IPS-NIHi7 (cell line): ENCODE data around the gene GON7.
"Not testable (repeated sequence)": the region's sequence is repeated elsewhere in the genome, so short reads cannot be mapped to it uniquely, and the experiment has no call there.

Experiments
- DNase-seq: peaks from one replicate; pipeline ENCODE4 v3.0.0; 2012; ENCODE audit warnings: mixed read lengths; ENCODE audit errors: extremely low spot score

Gene GON7

GRCh38 chr14:93200553-93200952, 6.3 kb downstream of the GON7 start:
- DNase-seq, result no peak

- no peak for DNase-seq
Observed at GRCh38 chr14:93199031-93199430, 7.8 kb downstream of the GON7 start.

GRCh38 chr14:93195316-93195999, 11.4 kb downstream of the GON7 start:
- no peak for DNase-seq

- DNase-seq, result no peak
Observed at GRCh38 chr14:93186956-93187355, 19.9 kb downstream of the GON7 start.

GRCh38 chr14:93186466-93186865, 20.4 kb downstream of the GON7 start:
- DNase-seq, result no peak

- DNase-seq, result no peak
Observed at GRCh38 chr14:93185349-93185720, 21.5 kb downstream of the GON7 start.

GRCh38 chr14:93184391-93185348, 22.2 kb downstream of the GON7 start, which contains the start of the genes LYSET and MOAP1:
TSS of gene LYSET (plus strand) at chr14:93185317. CDS start at chr14:93185406, 89 bp downstream.
TSS of gene MOAP1 (minus strand) at chr14:93184897. CDS start at chr14:93184242, 655 bp downstream.
- DNase-seq, result peak; percentile 92

- DNase-seq, result no peak
Observed at GRCh38 chr14:93183596-93184317, 23.1 kb downstream of the GON7 start.

GRCh38 chr14:93175492-93175891, 31.4 kb downstream of the GON7 start:
- no peak for DNase-seq

- not testable (repeated sequence) for DNase-seq
Observed at GRCh38 chr14:93174731-93175130, 32.1 kb downstream of the GON7 start.

GRCh38 chr14:93173943-93174395, 32.9 kb downstream of the GON7 start:
- no peak for DNase-seq

GRCh38 chr14:93171376-93171775, 35.5 kb downstream of the GON7 start:
- no peak for DNase-seq

- not testable (repeated sequence) for DNase-seq
Observed at GRCh38 chr14:93170141-93170540, 36.7 kb downstream of the GON7 start.

GRCh38 chr14:93169619-93170018, 37.2 kb downstream of the GON7 start:
- not testable (repeated sequence) for DNase-seq

GRCh38 chr14:93168610-93169009, 38.3 kb downstream of the GON7 start:
- DNase-seq, result not testable (repeated sequence)

GRCh38 chr14:93165271-93166265, 41.3 kb downstream of the GON7 start:
- not testable (repeated sequence) for DNase-seq

GRCh38 chr14:93163564-93163963, 43.3 kb downstream of the GON7 start:
- DNase-seq, result no peak

GRCh38 chr14:93161411-93161940, 45.4 kb downstream of the GON7 start:
- no peak for DNase-seq

- peak; percentile 60 for DNase-seq
Observed at GRCh38 chr14:93160353-93160801, 46.5 kb downstream of the GON7 start.
